Natural killer cell (primary cell): ENCODE results near the gene ELL3. TPM values are rescaled to one million over a fixed set of nuclear protein-coding genes. Genes with fewer than 3 reads are reported as not detected.
A peak's percentile ranks its signal among the peaks of the same experiment; 100 is the strongest.
"Not testable (repeated sequence)": the region's sequence is repeated elsewhere in the genome, so short reads cannot be mapped to it uniquely, and the experiment has no call there.

Source experiments
- ATAC-seq, 3 donors: fragments of 150-1000 bp in 2 of 3; fragments of 200-7000 bp in 1 of 3; cut with Tn5 transposase; 1 replicate in 1 of 3; 2 replicates in 2 of 3; pipeline ENCODE4 v1.10.0; 2021; ENCODE audit warnings: mild to moderate bottlenecking in 2 of 3, moderate library complexity in 2 of 3
- DNase-seq, 2 donors: peaks; one replicate each; pipeline versions ENCODE4 v3.0.0 to v3.0.0-alpha.2; 2013 to 2021; ENCODE audit warnings: mixed read lengths in 1 of 2
- H3K27ac ChIP-seq: one replicate; pipeline ENCODE4 v1.5.1; 2013; ENCODE audit warnings: mild to moderate bottlenecking, low read length
- H3K27me3 ChIP-seq: one replicate; pipeline ENCODE4 v1.6.1; 2013; ENCODE audit warnings: low read length; ENCODE audit not compliant: control insufficient read depth, insufficient read depth
- H3K36me3 ChIP-seq: one replicate; pipeline ENCODE4 v1.6.1; 2013; ENCODE audit warnings: low read length; ENCODE audit not compliant: control insufficient read depth, insufficient read depth
- H3K4me1 ChIP-seq: one replicate; pipeline ENCODE4 v1.6.1; 2013; ENCODE audit warnings: low read length; ENCODE audit not compliant: control insufficient read depth, insufficient read depth
- H3K4me3 ChIP-seq: one replicate; pipeline ENCODE4 v1.5.1; 2013; ENCODE audit warnings: low read length
- H3K9me3 ChIP-seq: one replicate; pipeline ENCODE4 v1.6.1; 2013; ENCODE audit warnings: low read length; ENCODE audit not compliant: control insufficient read depth, insufficient read depth
- H3K27ac Mint-ChIP-seq, 2 donors: one replicate each; pipeline ENCODE4 v1.8.0; 2022; ENCODE audit warnings: mild to moderate bottlenecking in 2 of 2, mixed read lengths in 2 of 2, moderate library complexity in 1 of 2
- H3K27me3 Mint-ChIP-seq, 2 donors: one replicate each; pipeline ENCODE4 v1.8.0; 2022; ENCODE audit warnings: low read depth in 2 of 2, mixed read lengths in 2 of 2
- H3K36me3 Mint-ChIP-seq: one replicate; pipeline ENCODE4 v1.8.0; 2022; ENCODE audit warnings: mixed read lengths
- H3K4me1 Mint-ChIP-seq, 2 donors: one replicate each; pipeline ENCODE4 v1.8.0; 2022; ENCODE audit warnings: mixed read lengths in 2 of 2
- H3K4me3 Mint-ChIP-seq: one replicate; pipeline ENCODE4 v1.8.0; 2022; ENCODE audit warnings: mild to moderate bottlenecking, moderate library complexity, mixed read lengths
- H3K9me3 Mint-ChIP-seq, 2 donors: one replicate each; pipeline ENCODE4 v1.8.0; 2022; ENCODE audit warnings: mixed read lengths in 2 of 2
- WGBS: methylation state at CpG from one replicate; pipeline ENCODE4 v1.1.7; 2013; ENCODE audit warnings: missing lambda C conversion rate; ENCODE audit not compliant: insufficient coverage; 5-methylcytosine and 5-hydroxymethylcytosine counted together
- intact Hi-C: fragments of 100-400 bp; cut with micrococcal nuclease; formaldehyde crosslinking; loops from one replicate; pipeline ENCODE4 v1.14.2; 2022
- total RNA-seq, 4 donors: library from RNA; stranded (reverse); fragments of 120-200 nt in 1 of 4; gene quantifications; one replicate each; pipeline versions ENCODE4 v1.2.3 to v1.2.4, GENCODE V29; 2013 to 2022
- TF ChIP-seq, protein P1 (sequence below): fragments of 200-600 bp; IDR thresholded peaks from one replicate; pipeline ENCODE4 v1.8.0; 2022; ENCODE audit warnings: antibody characterized with exemption

The ELL3 gene
- under 1 TPM in 2 of 3 donors, not detected in 1; 0.82 to 0.88 TPM for total RNA-seq
- total RNA-seq (2013), result 4.6 TPM

- Mint-ChIP-seq H3K4me1 (peaks cover 12 to 22% of the 10 kb centered on the region in 2 donors), H3K36me3 (peaks cover 6% of the 10 kb centered on the region), H3K27me3 (no peaks in the 10 kb centered on the region), H3K9me3 (no peaks in the 10 kb centered on the region), H3K4me3 (peak within 1 kb of the TSS; percentile 94), H3K27ac (peak within 1 kb of the TSS; percentile 85 to 92)
- TF ChIP-seq, protein P1, sequence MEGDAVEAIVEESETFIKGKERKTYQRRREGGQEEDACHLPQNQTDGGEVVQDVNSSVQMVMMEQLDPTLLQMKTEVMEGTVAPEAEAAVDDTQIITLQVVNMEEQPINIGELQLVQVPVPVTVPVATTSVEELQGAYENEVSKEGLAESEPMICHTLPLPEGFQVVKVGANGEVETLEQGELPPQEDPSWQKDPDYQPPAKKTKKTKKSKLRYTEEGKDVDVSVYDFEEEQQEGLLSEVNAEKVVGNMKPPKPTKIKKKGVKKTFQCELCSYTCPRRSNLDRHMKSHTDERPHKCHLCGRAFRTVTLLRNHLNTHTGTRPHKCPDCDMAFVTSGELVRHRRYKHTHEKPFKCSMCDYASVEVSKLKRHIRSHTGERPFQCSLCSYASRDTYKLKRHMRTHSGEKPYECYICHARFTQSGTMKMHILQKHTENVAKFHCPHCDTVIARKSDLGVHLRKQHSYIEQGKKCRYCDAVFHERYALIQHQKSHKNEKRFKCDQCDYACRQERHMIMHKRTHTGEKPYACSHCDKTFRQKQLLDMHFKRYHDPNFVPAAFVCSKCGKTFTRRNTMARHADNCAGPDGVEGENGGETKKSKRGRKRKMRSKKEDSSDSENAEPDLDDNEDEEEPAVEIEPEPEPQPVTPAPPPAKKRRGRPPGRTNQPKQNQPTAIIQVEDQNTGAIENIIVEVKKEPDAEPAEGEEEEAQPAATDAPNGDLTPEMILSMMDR, result no peak
- 2% methylated on average over 41 of the region's 41 CpGs for WGBS
- peak in 1 of 2 donors; percentile 89 for DNase-seq
- peaks cover 22% of the 10 kb centered on the region for H3K4me1 ChIP-seq
- H3K27me3 ChIP-seq, result no peaks in the 10 kb centered on the region
- intact Hi-C loops, result loop anchor here (1.0 kb wide), 1 partner anchor 16 kb away; the partner anchor contains the start of gene SERF2
- H3K4me3 ChIP-seq, result peak within 1 kb of the TSS; percentile 48
- peaks cover 17% of the 10 kb centered on the region for H3K36me3 ChIP-seq
- peak; percentile 68 to 82 (median 70) for ATAC-seq
- H3K9me3 ChIP-seq, result no peaks in the 10 kb centered on the region
- peak within 1 kb of the TSS; percentile 28 for H3K27ac ChIP-seq
Observed at GRCh38 chr15:43776718-43777266, at the start of gene ELL3. Gene ELL3, minus strand, starts transcription at chr15:43776966. Its CDS starts 65 bp downstream, at chr15:43776901.

- peak overlapping the region; percentile 86 to 99 for H3K27ac Mint-ChIP-seq
- Histone ChIP-seq H3K27ac (peak overlapping the region; percentile 85), H3K27me3 (no peaks in the 10 kb centered on the region), H3K4me3 (no peak overlapping the region), H3K9me3 (no peaks in the 10 kb centered on the region), H3K4me1 (peaks cover 34% of the 10 kb centered on the region), H3K36me3 (peaks cover 3% of the 10 kb centered on the region)
- peak overlapping the region; percentile 90 for H3K4me3 Mint-ChIP-seq
- no peaks in the 10 kb centered on the region for H3K36me3 Mint-ChIP-seq
- intact Hi-C loops, result no loop called here
- TF ChIP-seq, protein P1, result no peak
- H3K27me3 Mint-ChIP-seq, result no peaks in the 10 kb centered on the region
- DNase-seq (no peak), ATAC-seq (no peak)
- peaks cover 39 to 45% of the 10 kb centered on the region in 2 donors for H3K4me1 Mint-ChIP-seq
- H3K9me3 Mint-ChIP-seq, result no peaks in the 10 kb centered on the region
- 96% methylated on average over 11 of the region's 11 CpGs for WGBS
Observed at GRCh38 chr15:43826029-43826507, 49.3 kb upstream of the ELL3 start.

- H3K36me3 ChIP-seq, ATAC-seq, H3K4me3 ChIP-seq, H3K27me3 Mint-ChIP-seq, DNase-seq, H3K9me3 ChIP-seq, H3K9me3 Mint-ChIP-seq, H3K36me3 Mint-ChIP-seq, intact Hi-C loops, H3K27ac ChIP-seq, H3K27me3 ChIP-seq: not testable (repeated sequence)
- peak overlapping the region; percentile 90 for H3K4me3 Mint-ChIP-seq
- peak overlapping the region; percentile 86 to 99 for H3K27ac Mint-ChIP-seq
- 98% methylated on average over 11 of the region's 11 CpGs for WGBS
- H3K4me1 Mint-ChIP-seq, result peaks cover 41 to 46% of the 10 kb centered on the region in 2 donors
- H3K4me1 ChIP-seq, result peaks cover 34% of the 10 kb centered on the region
Observed at GRCh38 chr15:43825305-43825704, 48.5 kb upstream of the ELL3 start.

DNA sequence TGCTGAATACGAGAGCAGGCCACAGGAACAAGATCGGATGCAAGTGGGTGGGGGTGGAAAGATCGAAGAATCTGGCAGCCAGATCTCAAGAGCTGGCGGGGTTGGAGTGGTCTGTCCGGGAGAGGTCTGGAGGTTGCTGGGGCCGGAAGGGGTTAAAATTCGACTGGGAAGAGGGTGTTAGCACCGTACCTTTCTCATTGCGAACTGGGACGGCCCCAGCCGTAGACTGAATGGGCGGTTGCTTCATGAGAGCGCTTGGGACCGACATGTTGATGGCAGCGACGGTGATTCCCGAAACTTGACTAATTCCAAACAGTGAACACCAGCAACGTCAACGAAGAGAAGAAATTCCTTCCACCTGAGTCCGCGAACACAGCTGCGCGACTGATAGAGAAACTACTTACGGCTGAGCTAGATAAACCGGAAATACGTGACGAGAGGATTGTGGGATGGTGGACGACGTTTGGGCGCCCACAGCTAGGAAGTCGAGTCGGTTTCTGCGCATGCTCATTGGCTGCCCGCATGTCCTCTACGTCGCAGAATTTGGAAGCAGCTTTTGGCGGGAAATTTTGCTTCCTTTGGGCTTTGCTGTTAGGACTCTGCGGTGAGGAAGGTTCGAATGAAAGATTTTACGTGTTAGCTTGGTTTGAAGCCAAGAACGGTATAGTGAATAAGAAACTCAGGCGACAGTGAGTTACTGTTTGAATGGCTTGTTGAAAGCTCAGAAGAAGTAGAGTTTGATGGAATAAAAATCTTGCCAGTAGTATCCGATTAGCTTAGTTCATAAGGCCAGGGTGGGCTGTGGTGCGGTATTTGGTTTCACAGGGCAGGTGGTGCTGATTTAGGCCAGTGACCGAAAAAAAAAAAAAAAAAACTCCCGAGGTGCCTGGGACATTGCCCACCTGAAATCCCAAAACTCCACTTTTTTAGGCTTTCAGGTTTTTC lies 47.8 kb upstream of the ELL3 start, which contains the start of gene MFAP1:
Gene MFAP1 (minus strand): TSS at position 389 of the 945 bp plus-strand sequence. CDS start 121 bp downstream, at position 268.
- H3K4me3 ChIP-seq, result peak within 1 kb of the TSS; percentile 99

More for the DNA sequence above, 47.8 kb upstream of the ELL3 start, which contains the start of gene MFAP1:
- 6% methylated on average over 45 of the region's 46 CpGs for WGBS
- Mint-ChIP-seq H3K36me3 (no peaks in the 10 kb centered on the region), H3K27me3 (no peaks in the 10 kb centered on the region), H3K4me1 (peaks cover 44 to 50% of the 10 kb centered on the region in 2 donors), H3K4me3 (peak within 1 kb of the TSS; percentile 99), H3K9me3 (no peaks in the 10 kb centered on the region), H3K27ac (peak within 1 kb of the TSS; percentile 99)
- DNase-seq (peak; percentile 80 to 99), ATAC-seq (peak; percentile 87 to 92 (median 90))
- Histone ChIP-seq H3K36me3 (peaks cover 3% of the 10 kb centered on the region), H3K27me3 (no peaks in the 10 kb centered on the region), H3K27ac (peak within 1 kb of the TSS; percentile 97), H3K9me3 (no peaks in the 10 kb centered on the region), H3K4me1 (peaks cover 34% of the 10 kb centered on the region)
- TF ChIP-seq, protein P1, result no peak
- intact Hi-C loops, result loop anchor here (1.0 kb wide), 2 partner anchors 24 to 32 kb away; partner anchors contain the start of genes HYPK, SERF2 and SERINC4
